ENCODE measurements around the gene F2RL1.
"Not testable (repeated sequence)": the region's sequence is repeated elsewhere in the genome, so short reads cannot be mapped to it uniquely, and the experiment has no call there.

The F2RL1 gene

GRCh38 chr5:76818844-76819831 lies at the start of gene F2RL1:
Gene F2RL1 (plus strand): TSS chr5:76819030. CDS start chr5:76819183, 153 bp downstream.
- DNase-seq (ENCODE audit: low spot score) = peak; percentile 98

GRCh38 chr5:76771041-76771440 lies 47.8 kb upstream of the F2RL1 start:
- not testable (repeated sequence) for DNase-seq (ENCODE audit: low spot score)

GRCh38 chr5:76771705-76772405 lies 47.0 kb upstream of the F2RL1 start:
- DNase-seq (ENCODE audit: low spot score) = no peak

- DNase-seq (ENCODE audit: low spot score) = no peak
These were observed 42.9 kb upstream of the F2RL1 start for GRCh38 chr5:76775921-76776320.

GRCh38 chr5:76776391-76776790 lies 42.4 kb upstream of the F2RL1 start:
- no peak for DNase-seq (ENCODE audit: low spot score)

GRCh38 chr5:76780616-76781015 lies 38.2 kb upstream of the F2RL1 start:
- not testable (repeated sequence) for DNase-seq (ENCODE audit: low spot score)

GRCh38 chr5:76781775-76782174 lies 37.1 kb upstream of the F2RL1 start:
- no peak for DNase-seq (ENCODE audit: low spot score)

- no peak for DNase-seq (ENCODE audit: low spot score)
These were observed 36.4 kb upstream of the F2RL1 start for GRCh38 chr5:76782444-76782843.

- peak; percentile 54 for DNase-seq (ENCODE audit: low spot score)
These were observed 31.6 kb upstream of the F2RL1 start for GRCh38 chr5:76787237-76787636.

- DNase-seq (ENCODE audit: low spot score) = peak; percentile 45
These were observed 30.5 kb upstream of the F2RL1 start for GRCh38 chr5:76788362-76788761.

- DNase-seq (ENCODE audit: low spot score) = not testable (repeated sequence)
These were observed 29.6 kb upstream of the F2RL1 start for GRCh38 chr5:76789275-76789674.

GRCh38 chr5:76789991-76790581 lies 28.7 kb upstream of the F2RL1 start:
- no peak for DNase-seq (ENCODE audit: low spot score)

- DNase-seq (ENCODE audit: low spot score) = peak; percentile 92
These were observed 28.1 kb upstream of the F2RL1 start for GRCh38 chr5:76790632-76791290.

- no peak for DNase-seq (ENCODE audit: low spot score)
These were observed 27.4 kb upstream of the F2RL1 start for GRCh38 chr5:76791461-76791860.

GRCh38 chr5:76794871-76795270 lies 24.0 kb upstream of the F2RL1 start:
- no peak for DNase-seq (ENCODE audit: low spot score)

GRCh38 chr5:76799588-76799987 lies 19.2 kb upstream of the F2RL1 start:
- DNase-seq (ENCODE audit: low spot score) = no peak

- DNase-seq (ENCODE audit: low spot score) = no peak
These were observed 18.3 kb upstream of the F2RL1 start for GRCh38 chr5:76800579-76800978.

GRCh38 chr5:76801159-76801802 lies 17.5 kb upstream of the F2RL1 start:
- DNase-seq (ENCODE audit: low spot score) = no peak

GRCh38 chr5:76801803-76802195 lies 17.0 kb upstream of the F2RL1 start:
- no peak for DNase-seq (ENCODE audit: low spot score)

- DNase-seq (ENCODE audit: low spot score) = no peak
These were observed 14.6 kb upstream of the F2RL1 start for GRCh38 chr5:76804266-76804665.

- no peak for DNase-seq (ENCODE audit: low spot score)
These were observed 12.9 kb upstream of the F2RL1 start for GRCh38 chr5:76805821-76806505.
